Gastroesophageal sphincter (tissue), 3 donors: ENCODE measurements around the gene DFFB.

Experiments used
- POLR2A ChIP-seq, 2 donors: fragments of 450-650 bp; IDR thresholded peaks; one replicate each; pipeline ENCODE4 v1.6.1; 2017; ENCODE audit warnings: antibody characterized with exemption in 2 of 2, mild to moderate bottlenecking in 2 of 2, moderate library complexity in 1 of 2
- POLR2AphosphoS5 ChIP-seq: sonication (generic); formaldehyde crosslinking; IDR thresholded peaks from one replicate; pipeline ENCODE4 v1.6.1; 2017; ENCODE audit warnings: antibody characterized with exemption
- TF ChIP-seq, protein P1 (sequence below), 4 experiments: fragments of 200-600 bp in 2 of 4; fragments of 450-650 bp in 2 of 4; sonication (generic) in 1 of 4; IDR thresholded peaks; one replicate each; pipeline ENCODE4 v1.5.1; 2017 to 2019; ENCODE audit warnings: antibody characterized with exemption in 4 of 4, mild to moderate bottlenecking in 2 of 4, moderate library complexity in 2 of 4

DNA sequence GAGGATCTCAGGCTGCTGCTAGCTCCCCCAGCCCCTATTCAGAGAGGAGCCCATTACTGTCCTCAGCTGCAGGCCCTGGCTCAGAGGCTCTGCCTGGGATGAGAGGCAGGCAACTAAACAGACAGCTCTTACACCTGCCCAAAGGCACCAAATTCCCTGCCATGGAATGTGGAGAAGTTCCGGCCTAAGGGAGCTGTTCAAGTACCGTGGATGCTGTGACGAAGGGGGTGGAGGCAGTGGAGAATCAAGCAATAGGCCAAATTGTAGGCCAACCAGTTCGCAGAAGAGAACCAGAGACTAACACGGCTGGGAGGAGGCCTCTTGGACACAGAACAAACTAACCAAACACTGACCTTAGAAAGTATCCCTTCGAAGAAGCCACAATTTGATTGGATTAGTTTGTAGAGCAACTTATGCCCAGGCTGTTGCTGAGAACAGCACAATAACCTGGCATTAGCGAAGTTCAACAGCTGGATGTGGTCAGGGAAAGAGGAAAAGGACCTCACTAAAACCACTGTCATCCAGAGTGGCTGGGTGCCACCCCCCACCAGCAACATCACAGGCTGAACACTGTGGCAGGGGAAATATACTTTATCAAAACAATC lies 39.2 kb downstream of the DFFB start:
- TF ChIP-seq POLR2A (IDR thresholded peaks at IDR 0.05) = no peak
- TF ChIP-seq, protein P1, sequence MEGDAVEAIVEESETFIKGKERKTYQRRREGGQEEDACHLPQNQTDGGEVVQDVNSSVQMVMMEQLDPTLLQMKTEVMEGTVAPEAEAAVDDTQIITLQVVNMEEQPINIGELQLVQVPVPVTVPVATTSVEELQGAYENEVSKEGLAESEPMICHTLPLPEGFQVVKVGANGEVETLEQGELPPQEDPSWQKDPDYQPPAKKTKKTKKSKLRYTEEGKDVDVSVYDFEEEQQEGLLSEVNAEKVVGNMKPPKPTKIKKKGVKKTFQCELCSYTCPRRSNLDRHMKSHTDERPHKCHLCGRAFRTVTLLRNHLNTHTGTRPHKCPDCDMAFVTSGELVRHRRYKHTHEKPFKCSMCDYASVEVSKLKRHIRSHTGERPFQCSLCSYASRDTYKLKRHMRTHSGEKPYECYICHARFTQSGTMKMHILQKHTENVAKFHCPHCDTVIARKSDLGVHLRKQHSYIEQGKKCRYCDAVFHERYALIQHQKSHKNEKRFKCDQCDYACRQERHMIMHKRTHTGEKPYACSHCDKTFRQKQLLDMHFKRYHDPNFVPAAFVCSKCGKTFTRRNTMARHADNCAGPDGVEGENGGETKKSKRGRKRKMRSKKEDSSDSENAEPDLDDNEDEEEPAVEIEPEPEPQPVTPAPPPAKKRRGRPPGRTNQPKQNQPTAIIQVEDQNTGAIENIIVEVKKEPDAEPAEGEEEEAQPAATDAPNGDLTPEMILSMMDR (IDR thresholded peaks at IDR 0.05) = no peak
- TF ChIP-seq POLR2AphosphoS5 = no peak
